Activated CD4-positive, alpha-beta T cell treated with anti-CD3 and anti-CD28 coated beads, Interleukin-2, amount 10 ng/mL, durations not matched to agents 7 days and 5 days (primary cell): Measurements from ENCODE around the gene PRODH. TPM values are rescaled to one million over a fixed set of nuclear protein-coding genes. Genes with fewer than 3 reads are reported as not detected.
"Not testable (repeated sequence)": the region's sequence is repeated elsewhere in the genome, so short reads cannot be mapped to it uniquely, and the experiment has no call there.

ENCODE experiments used
- CTCF ChIA-PET: fragments of 350-600 bp; sonication (Branson Sonifier 250); formaldehyde crosslinking; loops from one replicate; lab custom pipeline; 2021; ENCODE audit warnings: antibody characterized with exemption; lab: Charles Lee
- POLR2A ChIA-PET: fragments of 350-600 bp; sonication (Branson Sonifier 250); formaldehyde crosslinking; loops from one replicate; lab custom pipeline; 2021; ENCODE audit warnings: antibody characterized with exemption; lab: Charles Lee
- DNase-seq: peaks from one replicate; pipeline ENCODE4 v3.0.0-alpha.2; 2020
- H3K27ac Mint-ChIP-seq: one replicate; pipeline ENCODE4 v1.8.0; 2021; ENCODE audit warnings: mild to moderate bottlenecking, moderate library complexity, mixed read lengths
- H3K27me3 Mint-ChIP-seq: one replicate; pipeline ENCODE4 v1.8.0; 2021; ENCODE audit warnings: mixed read lengths
- H3K36me3 Mint-ChIP-seq: one replicate; pipeline ENCODE4 v1.8.0; 2021; ENCODE audit warnings: low read depth, mixed read lengths
- H3K4me1 Mint-ChIP-seq: one replicate; pipeline ENCODE4 v1.8.0; 2021; ENCODE audit warnings: mixed read lengths
- H3K4me3 Mint-ChIP-seq: one replicate; pipeline ENCODE4 v1.8.0; 2021; ENCODE audit warnings: mild to moderate bottlenecking, moderate library complexity, mixed read lengths
- H3K9me3 Mint-ChIP-seq: one replicate; pipeline ENCODE4 v1.8.0; 2021; ENCODE audit warnings: mixed read lengths
- total RNA-seq, 2 experiments: library from RNA; stranded (reverse); gene quantifications; one replicate each; pipeline ENCODE4 v1.2.3, GENCODE V29; 2021

The PRODH gene
- total RNA-seq, 2 experiments from 2014 or later, result 0.06 to 0.25 TPM

DNA sequence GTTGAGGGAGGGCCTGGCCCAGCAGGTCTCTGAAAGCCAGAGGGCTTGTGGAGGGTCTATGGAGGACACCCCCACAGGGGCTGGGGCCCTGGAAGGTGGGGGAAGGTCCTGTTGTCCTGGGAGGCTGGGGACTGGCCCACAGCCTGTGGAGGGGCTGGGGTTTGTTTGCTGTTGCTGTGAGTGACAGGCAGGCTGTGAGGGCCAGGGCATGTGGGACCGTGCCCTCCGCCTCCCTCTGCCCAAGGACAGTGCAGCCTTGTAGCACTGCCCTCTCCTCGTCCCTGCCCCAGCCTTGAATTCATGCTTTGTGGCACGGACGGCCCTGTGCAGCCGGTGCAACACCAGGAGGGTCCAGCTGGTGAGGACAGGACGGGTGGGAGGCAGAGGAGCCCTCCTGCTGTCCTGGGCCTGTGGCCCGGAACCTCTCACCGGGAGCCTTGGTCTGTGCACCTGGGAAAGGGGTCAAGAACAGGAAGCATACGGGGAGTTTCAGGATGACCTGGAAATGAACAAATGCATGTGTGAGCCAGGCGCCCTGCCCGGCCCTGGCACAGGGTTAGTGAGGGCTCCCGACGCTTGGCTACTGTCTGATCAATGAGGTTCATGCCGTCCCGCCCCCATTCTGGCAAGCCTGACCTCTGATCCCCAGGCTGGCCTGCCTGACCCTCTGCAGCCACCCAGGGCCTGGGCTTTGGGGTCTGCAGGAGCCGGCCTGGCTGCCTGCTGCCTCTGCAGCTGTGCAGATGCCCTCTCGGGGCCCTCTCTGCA lies 37.4 kb upstream of the PRODH start:
- DNase-seq, result no peak
- ChIA-PET CTCF (no interaction called here), POLR2A (no interaction called here)
- H3K27me3 Mint-ChIP-seq, result peaks cover 4% of the 10 kb centered on the region
- H3K27ac Mint-ChIP-seq, result no peak overlapping the region
- no peaks in the 10 kb centered on the region for H3K36me3 Mint-ChIP-seq
- H3K9me3 Mint-ChIP-seq, result no peaks in the 10 kb centered on the region
- H3K4me1 Mint-ChIP-seq, result no peaks in the 10 kb centered on the region
- H3K4me3 Mint-ChIP-seq, result no peak overlapping the region

DNA sequence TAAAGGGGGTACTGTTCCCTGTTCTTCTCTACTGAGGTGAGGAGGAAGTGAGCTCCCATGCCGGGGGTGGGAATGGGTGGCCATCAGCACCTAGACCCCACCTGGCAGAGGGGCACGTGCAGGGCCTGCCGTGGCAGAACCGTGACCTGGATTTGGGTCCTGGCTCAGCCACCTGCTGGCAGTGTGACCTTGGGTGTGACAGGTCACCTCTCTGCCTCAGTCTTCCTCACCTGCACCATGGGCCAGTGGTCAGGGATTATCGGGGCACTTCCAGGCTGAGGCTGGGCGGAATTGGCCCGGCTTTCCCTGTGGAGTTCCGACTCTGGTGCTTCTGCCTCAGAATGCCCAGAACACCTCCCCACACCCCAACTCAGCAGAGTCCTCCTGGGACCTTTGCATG lies 36.5 kb upstream of the PRODH start:
- CTCF ChIA-PET, POLR2A ChIA-PET: not testable (repeated sequence)

DNA sequence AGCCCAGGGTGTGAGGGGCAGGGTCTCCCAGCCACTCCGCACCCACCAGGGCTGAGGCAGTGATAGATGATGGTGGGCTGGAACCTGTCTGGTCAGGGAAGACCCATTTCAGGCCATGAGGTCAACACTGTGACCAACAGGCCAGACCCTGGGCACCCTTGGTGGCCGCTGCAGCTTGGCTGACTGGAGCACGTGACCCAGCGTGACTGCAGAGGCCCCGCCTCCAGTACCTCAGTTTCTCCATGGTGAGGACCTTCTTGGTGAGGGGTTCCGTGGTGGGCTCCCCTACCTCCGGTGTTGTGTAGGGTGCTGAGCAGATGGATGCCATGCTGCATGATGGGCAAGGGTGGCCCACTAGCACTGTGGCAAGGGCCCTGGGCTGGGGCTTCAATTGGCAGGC lies 35.9 kb upstream of the PRODH start:
- H3K27ac Mint-ChIP-seq, H3K36me3 Mint-ChIP-seq, H3K4me3 Mint-ChIP-seq, H3K9me3 Mint-ChIP-seq, POLR2A ChIA-PET, H3K27me3 Mint-ChIP-seq, DNase-seq, H3K4me1 Mint-ChIP-seq, CTCF ChIA-PET: not testable (repeated sequence)

More for the DNA sequence above, 36.5 kb upstream of the PRODH start:
- not testable (repeated sequence) for H3K4me1 Mint-ChIP-seq, H3K9me3 Mint-ChIP-seq, DNase-seq, H3K27me3 Mint-ChIP-seq, H3K27ac Mint-ChIP-seq, H3K36me3 Mint-ChIP-seq, H3K4me3 Mint-ChIP-seq

- ChIA-PET POLR2A (no interaction called here), CTCF (no interaction called here)
- Mint-ChIP-seq H3K4me3 (no peak overlapping the region), H3K9me3 (no peaks in the 10 kb centered on the region), H3K4me1 (no peaks in the 10 kb centered on the region), H3K27ac (no peak overlapping the region), H3K27me3 (peaks cover 4% of the 10 kb centered on the region), H3K36me3 (no peaks in the 10 kb centered on the region)
- no peak for DNase-seq
Observed at GRCh38 chr22:18971321-18971751, 35.2 kb upstream of the PRODH start.

- ChIA-PET POLR2A (no interaction called here), CTCF (no interaction called here)
- H3K36me3 Mint-ChIP-seq, result no peaks in the 10 kb centered on the region
- H3K27me3 Mint-ChIP-seq, result peaks cover 4% of the 10 kb centered on the region
- no peak overlapping the region for H3K27ac Mint-ChIP-seq
- H3K4me1 Mint-ChIP-seq, result no peaks in the 10 kb centered on the region
- no peak for DNase-seq
- H3K9me3 Mint-ChIP-seq, result no peaks in the 10 kb centered on the region
- H3K4me3 Mint-ChIP-seq, result no peak overlapping the region
Observed at GRCh38 chr22:18970948-18971315, 34.8 kb upstream of the PRODH start.

DNA sequence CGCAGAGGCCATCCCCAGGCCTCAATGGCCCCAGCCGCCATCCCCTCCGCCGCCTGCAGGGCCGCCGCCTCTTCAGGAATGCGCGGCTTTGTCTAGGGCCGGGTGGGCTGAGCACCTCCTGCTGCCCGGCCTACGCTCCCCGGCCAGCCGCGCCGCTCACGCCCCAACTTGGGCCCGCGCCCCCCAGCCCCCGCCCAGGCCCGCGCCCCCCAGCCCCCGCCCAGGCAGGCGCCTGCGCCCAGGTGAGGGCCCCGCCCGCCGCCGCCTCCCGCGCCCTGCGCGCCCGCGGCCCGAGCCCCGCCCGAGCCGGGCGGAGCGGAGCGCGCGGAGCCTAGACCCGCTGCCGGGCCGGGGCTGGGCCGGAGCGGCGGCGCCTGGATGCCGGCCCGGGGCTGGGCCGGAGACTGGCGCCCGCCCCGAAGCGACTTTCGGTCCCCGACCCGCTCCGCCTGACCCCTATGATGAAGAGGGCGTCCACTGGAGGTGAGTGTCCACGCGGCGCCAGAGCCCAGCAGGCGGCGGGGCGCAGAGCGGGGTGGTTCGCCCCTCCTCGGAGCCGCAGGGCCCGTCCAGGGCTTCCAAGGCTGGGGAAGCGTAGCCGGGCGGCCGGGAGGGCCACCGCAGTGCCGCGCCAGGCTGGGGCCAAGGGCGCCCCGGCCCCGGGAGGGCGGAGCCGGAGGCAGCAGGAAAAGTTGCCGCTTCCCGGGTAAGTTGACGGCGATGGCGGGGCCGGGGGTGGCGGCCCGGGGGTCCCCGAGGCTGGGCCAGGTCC lies 34.3 kb upstream of the PRODH start:
- H3K9me3 Mint-ChIP-seq, result no peaks in the 10 kb centered on the region
- H3K4me3 Mint-ChIP-seq, result no peak overlapping the region
- peaks cover 4% of the 10 kb centered on the region for H3K27me3 Mint-ChIP-seq
- H3K27ac Mint-ChIP-seq, result no peak overlapping the region
- POLR2A ChIA-PET, result no interaction called here
- CTCF ChIA-PET, result no interaction called here
- no peaks in the 10 kb centered on the region for H3K36me3 Mint-ChIP-seq
- DNase-seq, result no peak
- no peaks in the 10 kb centered on the region for H3K4me1 Mint-ChIP-seq

- not testable (repeated sequence) for DNase-seq
Observed at GRCh38 chr22:18969158-18969942, 33.3 kb upstream of the PRODH start.

GRCh38 chr22:18968011-18968749 lies 32.1 kb upstream of the PRODH start:
- Mint-ChIP-seq H3K27ac (no peak overlapping the region), H3K4me3 (no peak overlapping the region), H3K36me3 (no peaks in the 10 kb centered on the region), H3K27me3 (peaks cover 4% of the 10 kb centered on the region), H3K9me3 (no peaks in the 10 kb centered on the region), H3K4me1 (no peaks in the 10 kb centered on the region)
- CTCF ChIA-PET, result no interaction called here
- DNase-seq, result no peak
- POLR2A ChIA-PET, result no interaction called here

More at GRCh38 chr22:18969158-18969942, 33.3 kb upstream of the PRODH start:
- POLR2A ChIA-PET, CTCF ChIA-PET, H3K9me3 Mint-ChIP-seq, H3K4me1 Mint-ChIP-seq, H3K27ac Mint-ChIP-seq, H3K4me3 Mint-ChIP-seq, H3K27me3 Mint-ChIP-seq, H3K36me3 Mint-ChIP-seq: not testable (repeated sequence)

GRCh38 chr22:18967391-18968010 lies 31.4 kb upstream of the PRODH start:
- POLR2A ChIA-PET, H3K27me3 Mint-ChIP-seq, H3K9me3 Mint-ChIP-seq, H3K27ac Mint-ChIP-seq, H3K4me1 Mint-ChIP-seq, CTCF ChIA-PET, H3K4me3 Mint-ChIP-seq, H3K36me3 Mint-ChIP-seq, DNase-seq: not testable (repeated sequence)

- POLR2A ChIA-PET, result no interaction called here
Observed at GRCh38 chr22:18966748-18967147, 30.7 kb upstream of the PRODH start.

GRCh38 chr22:18965526-18966421 lies 29.7 kb upstream of the PRODH start:
- no peaks in the 10 kb centered on the region for H3K36me3 Mint-ChIP-seq
- no peaks in the 10 kb centered on the region for H3K9me3 Mint-ChIP-seq
- no peaks in the 10 kb centered on the region for H3K4me1 Mint-ChIP-seq
- CTCF ChIA-PET, result no interaction called here
- no peaks in the 10 kb centered on the region for H3K27me3 Mint-ChIP-seq
- no peak overlapping the region for H3K27ac Mint-ChIP-seq
- POLR2A ChIA-PET, result no interaction called here
- no peak overlapping the region for H3K4me3 Mint-ChIP-seq
- no peak for DNase-seq

More at GRCh38 chr22:18966748-18967147, 30.7 kb upstream of the PRODH start:
- Mint-ChIP-seq H3K4me3 (no peak overlapping the region), H3K27me3 (peaks cover 4% of the 10 kb centered on the region), H3K27ac (no peak overlapping the region), H3K4me1 (no peaks in the 10 kb centered on the region), H3K36me3 (no peaks in the 10 kb centered on the region), H3K9me3 (no peaks in the 10 kb centered on the region)
- CTCF ChIA-PET, result no interaction called here
- no peak for DNase-seq
